K562 (cell line): ENCODE data around the gene MYADML2. TPM values are rescaled to one million over a fixed set of nuclear protein-coding genes. Genes with fewer than 3 reads are reported as not detected.

Experiments
- CBFB ChIP-seq: sonication (generic); formaldehyde crosslinking; IDR thresholded peaks from 2 replicates; pipeline ENCODE4 v1.4.0; 2020; ENCODE audit warnings: mild to moderate bottlenecking, missing genetic modification reagents
- CHD4 ChIP-seq: fragments of 200-600 bp; sonication (generic); IDR thresholded peaks from 3 replicates; pipeline ENCODE4 v1.6.1; 2012; ENCODE audit warnings: low read depth, mild to moderate bottlenecking, mixed read lengths, low read length, inconsistent platforms; ENCODE audit not compliant: insufficient read depth, insufficient replicate concordance, poor library complexity, severe bottlenecking
- E2F4 ChIP-seq: sonication (generic); formaldehyde crosslinking; IDR thresholded peaks from 2 replicates; pipeline ENCODE4 v1.8.0; 2022; ENCODE audit warnings: mild to moderate bottlenecking, low read depth, missing genetic modification reagents
- EHMT2 ChIP-seq: fragments of 450-650 bp; IDR thresholded peaks from 2 replicates; pipeline ENCODE4 v1.6.1; 2018; ENCODE audit warnings: antibody characterized with exemption
- ETV1 ChIP-seq: fragments of 450-650 bp; conservative IDR thresholded peaks from 2 replicates; pipeline ENCODE4 v1.6.1; 2016; ENCODE audit warnings: missing genetic modification characterization, control low read depth, low read depth, missing compliant biosample characterization
- FOSL1 ChIP-seq: fragments of 200-800 bp; sonication (Bioruptor generic); conservative IDR thresholded peaks from 2 replicates; pipeline ENCODE4 v1.6.1; 2016; ENCODE audit warnings: missing genetic modification characterization, missing compliant biosample characterization
- HES1 ChIP-seq: fragments of 450-650 bp; IDR thresholded peaks from 2 replicates; pipeline ENCODE4 v1.6.1; 2016; ENCODE audit warnings: low read depth, mild to moderate bottlenecking, moderate library complexity
- HNRNPL ChIP-seq: fragments of 200-400 bp; formaldehyde crosslinking; IDR thresholded peaks from 2 replicates; pipeline ENCODE4 v1.6.1; 2017; ENCODE audit warnings: low read depth, mild to moderate bottlenecking, low read length
- MTA2 ChIP-seq: fragments of 450-650 bp; IDR thresholded peaks from 2 replicates; pipeline ENCODE4 v1.6.1; 2016; ENCODE audit warnings: low read depth
- NCOR1 ChIP-seq: fragments of 450-650 bp; IDR thresholded peaks from 2 replicates; pipeline ENCODE4 v1.6.1; 2016; ENCODE audit warnings: mild to moderate bottlenecking, moderate library complexity
- RHOXF2B ChIP-seq: fragments of 250-450 bp; sonication (Bioruptor Pico); conservative IDR thresholded peaks from 2 replicates; pipeline ENCODE4 v1.5.1; 2021
- SMARCE1 ChIP-seq: fragments of 450-650 bp; IDR thresholded peaks from 2 replicates; pipeline ENCODE4 v1.7.1; 2016; ENCODE audit warnings: mild to moderate bottlenecking
- SNIP1 ChIP-seq: fragments of 450-650 bp; IDR thresholded peaks from 2 replicates; pipeline ENCODE4 v1.7.1; 2017; ENCODE audit warnings: low read depth, mild to moderate bottlenecking
- SUPT5H ChIP-seq: fragments of 450-650 bp; IDR thresholded peaks from 2 replicates; pipeline ENCODE4 v1.6.1; 2016
- TBP ChIP-seq: optimal IDR thresholded peaks from 2 replicates; pipeline ENCODE3; 2011; ENCODE audit warnings: low read depth, low read length, improper control_type of control experiment
- TCF3 ChIP-seq: sonication (generic); formaldehyde crosslinking; IDR thresholded peaks from 2 replicates; pipeline ENCODE4 v1.4.0; 2020; ENCODE audit warnings: mild to moderate bottlenecking, missing genetic modification reagents
- U2AF1 ChIP-seq: fragments of 200-400 bp; formaldehyde crosslinking; optimal IDR thresholded peaks from 2 replicates; pipeline ENCODE3; 2017; ENCODE audit warnings: mild to moderate bottlenecking, low read depth, low read length, moderate library complexity
- ZBTB33 ChIP-seq: sonication (generic); formaldehyde crosslinking; IDR thresholded peaks from 2 replicates; pipeline ENCODE4 v1.8.1; 2023; ENCODE audit warnings: mild to moderate bottlenecking, missing genetic modification reagents
- ZNF12 ChIP-seq: sonication (generic); formaldehyde crosslinking; IDR thresholded peaks from 2 replicates; pipeline ENCODE4 v1.4.0; 2020; ENCODE audit warnings: mild to moderate bottlenecking, missing genetic modification reagents
- ZNF436 ChIP-seq: fragments of 250-450, 450-650 bp; sonication (Bioruptor Pico); formaldehyde crosslinking; IDR thresholded peaks from 2 replicates; pipeline ENCODE4 v1.7.0; 2020; ENCODE audit warnings: mild to moderate bottlenecking
- ZNF696 ChIP-seq: fragments of 250-450 bp; sonication (Bioruptor Pico); conservative IDR thresholded peaks from 2 replicates; pipeline ENCODE4 v1.4.0; 2020; ENCODE audit warnings: mild to moderate bottlenecking, moderate library complexity
- ZNF79 ChIP-seq: fragments of 250-450 bp; sonication (Bioruptor Pico); IDR thresholded peaks from 2 replicates; pipeline ENCODE4 v1.4.0; 2020; ENCODE audit warnings: low read depth, mild to moderate bottlenecking, moderate library complexity
- polyA plus RNA-seq, 8 experiments: library from polyadenylated mRNA; depleted of rRNA in 4 of 8; stranded (reverse) in 5 of 8; unstranded in 3 of 8; fragments of >200 nt; fragmentation: Nextera tagmentation in 2 of 8; fragmentation: Illumina TruSeq in 1 of 8; extraction: Ambion mirVana in 2 of 8; extraction: Trizol in 1 of 8; gene quantifications; 2 replicates each; pipeline versions ENCODE4 v1.2.1 to v1.2.3, GENCODE V29; 2011 to 2014; ENCODE audit warnings: inconsistent platforms in 1 of 8, missing spikeins in 1 of 8
- total RNA-seq, 7 experiments: library from RNA; depleted of rRNA in 6 of 7; stranded (reverse); fragments of >200 nt in 6 of 7; fragmentation: Illumina TruSeq in 2 of 7; extraction: Trizol in 2 of 7; gene quantifications; 2 replicates each; pipeline versions ENCODE4 v1.2.1 to v1.2.3, GENCODE V29; 2011 to 2021; ENCODE audit warnings: low replicate concordance in 1 of 7
- TF ChIP-seq, protein P1 (sequence below): sonication (generic); formaldehyde crosslinking; IDR thresholded peaks from 2 replicates; pipeline ENCODE4 v1.8.0; 2022; ENCODE audit warnings: mild to moderate bottlenecking, missing genetic modification reagents

MYADML2 gene
- total and polyA plus RNA-seq, 9 of the 15 experiments (the other 6 are each of a cell fraction or from before 2014, with no cell fraction given), result not detected

- TF ChIP-seq, protein P1, sequence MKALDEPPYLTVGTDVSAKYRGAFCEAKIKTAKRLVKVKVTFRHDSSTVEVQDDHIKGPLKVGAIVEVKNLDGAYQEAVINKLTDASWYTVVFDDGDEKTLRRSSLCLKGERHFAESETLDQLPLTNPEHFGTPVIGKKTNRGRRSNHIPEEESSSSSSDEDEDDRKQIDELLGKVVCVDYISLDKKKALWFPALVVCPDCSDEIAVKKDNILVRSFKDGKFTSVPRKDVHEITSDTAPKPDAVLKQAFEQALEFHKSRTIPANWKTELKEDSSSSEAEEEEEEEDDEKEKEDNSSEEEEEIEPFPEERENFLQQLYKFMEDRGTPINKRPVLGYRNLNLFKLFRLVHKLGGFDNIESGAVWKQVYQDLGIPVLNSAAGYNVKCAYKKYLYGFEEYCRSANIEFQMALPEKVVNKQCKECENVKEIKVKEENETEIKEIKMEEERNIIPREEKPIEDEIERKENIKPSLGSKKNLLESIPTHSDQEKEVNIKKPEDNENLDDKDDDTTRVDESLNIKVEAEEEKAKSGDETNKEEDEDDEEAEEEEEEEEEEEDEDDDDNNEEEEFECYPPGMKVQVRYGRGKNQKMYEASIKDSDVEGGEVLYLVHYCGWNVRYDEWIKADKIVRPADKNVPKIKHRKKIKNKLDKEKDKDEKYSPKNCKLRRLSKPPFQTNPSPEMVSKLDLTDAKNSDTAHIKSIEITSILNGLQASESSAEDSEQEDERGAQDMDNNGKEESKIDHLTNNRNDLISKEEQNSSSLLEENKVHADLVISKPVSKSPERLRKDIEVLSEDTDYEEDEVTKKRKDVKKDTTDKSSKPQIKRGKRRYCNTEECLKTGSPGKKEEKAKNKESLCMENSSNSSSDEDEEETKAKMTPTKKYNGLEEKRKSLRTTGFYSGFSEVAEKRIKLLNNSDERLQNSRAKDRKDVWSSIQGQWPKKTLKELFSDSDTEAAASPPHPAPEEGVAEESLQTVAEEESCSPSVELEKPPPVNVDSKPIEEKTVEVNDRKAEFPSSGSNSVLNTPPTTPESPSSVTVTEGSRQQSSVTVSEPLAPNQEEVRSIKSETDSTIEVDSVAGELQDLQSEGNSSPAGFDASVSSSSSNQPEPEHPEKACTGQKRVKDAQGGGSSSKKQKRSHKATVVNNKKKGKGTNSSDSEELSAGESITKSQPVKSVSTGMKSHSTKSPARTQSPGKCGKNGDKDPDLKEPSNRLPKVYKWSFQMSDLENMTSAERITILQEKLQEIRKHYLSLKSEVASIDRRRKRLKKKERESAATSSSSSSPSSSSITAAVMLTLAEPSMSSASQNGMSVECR (CRISPR knock-in tag), result no peak
- TF ChIP-seq ZNF436 (CRISPR knock-in tag) (no peak), CBFB (CRISPR knock-in tag) (no peak), RHOXF2B (no peak), HES1 (peak; percentile 72; the same call in 1 of the 2 replicates), ZBTB33 (CRISPR knock-in tag) (no peak), TCF3 (peak; percentile 15; the same call in 1 of the 2 replicates), ZNF12 (CRISPR knock-in tag) (no peak), E2F4 (CRISPR knock-in tag) (no peak), TBP (no peak), SMARCE1 (peak; percentile 33; the same call in 1 of the 2 replicates), SNIP1 (no peak), MTA2 (no peak), NCOR1 (no peak), HNRNPL (no peak), ETV1 (no peak), CHD4 (no peak), ZNF696 (CRISPR knock-in tag) (no peak), FOSL1 (no peak), ZNF79 (CRISPR knock-in tag) (no peak), U2AF1 (no peak), SUPT5H (no peak), EHMT2 (no peak)
Observed at GRCh38 chr17:81980707-81981343, 33.8 kb upstream of the MYADML2 start (continued).
